ENCODE results near the gene PICALM. TPM values are rescaled to one million over a fixed set of nuclear protein-coding genes. Genes with fewer than 3 reads are reported as not detected.
"Not testable (repeated sequence)": the region's sequence is repeated elsewhere in the genome, so short reads cannot be mapped to it uniquely, and the experiment has no call there.

Gene PICALM
- polyA plus RNA-seq, 2 of the 4 experiments (the other 2 are of a cell fraction) = 113 to 195 TPM

DNA sequence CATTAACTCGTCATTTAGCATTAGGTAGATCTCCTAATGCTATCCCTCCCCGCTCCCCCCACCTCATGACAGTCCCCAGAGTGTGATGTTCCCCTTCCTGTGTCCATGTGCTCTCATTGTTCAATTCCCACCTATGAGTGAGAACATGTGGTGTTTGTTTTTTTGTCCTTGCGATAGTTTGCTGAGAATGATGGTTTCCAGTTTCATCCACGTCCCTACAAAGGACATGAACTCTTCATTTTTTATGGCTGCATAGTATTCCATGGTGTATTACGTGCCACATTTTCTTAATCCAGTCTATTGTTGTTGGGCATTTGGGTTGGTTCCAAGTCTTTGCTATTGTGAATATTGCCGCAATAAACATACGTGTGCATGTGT lies 116.8 kb downstream of the PICALM start:
- peaks cover 18% of the 10 kb centered on the region for H3K4me1 ChIP-seq
- ATAC-seq; CTCF ChIA-PET; POLR2A ChIA-PET; H3K4me3 ChIP-seq; H3K27ac ChIP-seq; DNase-seq (ENCODE audit: low read depth in 1 of 2, low spot score in 1 of 2); FAIRE-seq; H3K4me2 ChIP-seq; H3K9me3 ChIP-seq: not testable (repeated sequence)
- 79% methylated on average over 7 of the region's 7 CpGs for WGBS (ENCODE audit: missing lambda C conversion rate)

DNA sequence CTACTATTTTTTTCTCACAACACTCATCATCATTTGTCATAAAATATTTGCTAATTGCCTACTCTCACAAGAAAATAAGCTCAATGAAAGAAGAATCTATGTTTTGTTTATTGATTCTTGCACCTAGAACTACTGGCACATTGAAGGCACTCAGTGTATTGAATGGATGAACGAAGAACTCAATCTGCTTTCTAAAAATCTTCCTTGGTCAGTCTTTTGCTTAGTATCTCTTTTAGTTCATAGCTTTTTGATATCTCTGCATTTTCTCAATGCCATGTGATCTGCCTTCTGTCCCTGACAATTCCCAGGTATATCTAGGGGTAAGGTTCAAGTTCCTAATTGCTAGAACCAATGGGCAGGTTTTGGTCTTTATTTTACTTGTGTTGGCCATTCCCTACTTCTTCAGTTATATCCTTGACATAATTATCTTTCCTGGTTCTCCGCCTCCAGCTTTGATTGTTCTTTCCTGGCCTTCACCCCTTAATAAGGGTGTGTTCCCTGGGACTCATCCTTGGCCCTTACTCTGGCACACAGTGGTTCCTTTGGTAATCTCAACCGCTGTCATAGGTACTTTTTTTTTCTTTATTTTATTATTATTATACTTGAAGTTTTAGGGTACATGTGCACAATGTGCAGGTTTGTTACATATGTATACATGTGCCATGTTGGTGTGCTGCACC lies 117.3 kb downstream of the PICALM start:
- ATAC-seq = no peak
- CTCF ChIA-PET = no interaction called here
- 99% methylated on average over 3 of the region's 3 CpGs for WGBS (ENCODE audit: missing lambda C conversion rate)

DNA sequence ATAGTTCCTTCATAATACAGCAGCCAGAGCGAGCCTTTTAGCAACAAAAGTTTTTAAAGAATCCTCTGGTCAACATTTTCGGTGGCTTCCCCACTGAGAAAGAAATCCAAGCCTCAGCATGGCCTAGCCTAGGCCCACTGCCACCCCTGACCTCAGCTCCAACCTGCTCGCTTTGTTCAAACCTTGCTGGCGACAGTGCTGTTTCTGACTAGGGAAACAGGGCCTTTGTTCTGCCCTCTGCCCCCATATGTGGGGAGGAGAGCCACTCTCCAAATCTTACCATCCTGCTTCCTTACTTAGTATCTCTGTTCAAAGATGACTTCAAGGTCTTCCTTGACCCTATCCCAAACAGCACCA lies 117.9 kb downstream of the PICALM start:
- no peak overlapping the region for H3K4me3 ChIP-seq
- ATAC-seq = peak; percentile 30 to 41; a peak in 3 of 6 replicates
- no peak for DNase-seq (ENCODE audit: low read depth in 1 of 2, low spot score in 1 of 2)
- no peak for TF ChIP-seq SREBF2 (IDR thresholded peaks at IDR 0.05)
- no peaks in the 10 kb centered on the region for H3K9me3 ChIP-seq
- no peak overlapping the region for H3K27ac ChIP-seq
- H3K4me2 ChIP-seq = no peak overlapping the region
- 93% methylated on average over 4 of the region's 4 CpGs for WGBS (ENCODE audit: missing lambda C conversion rate)
- no peak for FAIRE-seq
- ChIA-PET POLR2A (interaction anchor here (0.6 kb wide), 1 partner anchor 312 kb away, joined by 3 read pairs; no protein-coding TSS in a partner anchor), CTCF (no interaction called here)
- peaks cover 18% of the 10 kb centered on the region for H3K4me1 ChIP-seq

More for the DNA sequence above, 117.3 kb downstream of the PICALM start:
- Histone ChIP-seq H3K9me3 (no peaks in the 10 kb centered on the region), H3K4me1 (peaks cover 18% of the 10 kb centered on the region), H3K27ac (no peak overlapping the region), H3K4me2 (no peak overlapping the region), H3K4me3 (no peak overlapping the region)
- DNase-seq (ENCODE audit: low read depth in 1 of 2, low spot score in 1 of 2) (no peak), FAIRE-seq (no peak)
- TF ChIP-seq NFE2L2 (conservative IDR thresholded peaks at IDR 0.05; ENCODE audit: low read length) (no peak), MAFK (IDR thresholded peaks at IDR 0.05; ENCODE audit: partially characterized antibody) (no peak), SMC3 (IDR thresholded peaks at IDR 0.05) (no peak), KDM5A (IDR thresholded peaks at IDR 0.05) (no peak)
- POLR2A ChIA-PET = interaction anchor here (0.6 kb wide), 1 partner anchor 311 kb away, joined by 3 read pairs; no protein-coding TSS in a partner anchor

DNA sequence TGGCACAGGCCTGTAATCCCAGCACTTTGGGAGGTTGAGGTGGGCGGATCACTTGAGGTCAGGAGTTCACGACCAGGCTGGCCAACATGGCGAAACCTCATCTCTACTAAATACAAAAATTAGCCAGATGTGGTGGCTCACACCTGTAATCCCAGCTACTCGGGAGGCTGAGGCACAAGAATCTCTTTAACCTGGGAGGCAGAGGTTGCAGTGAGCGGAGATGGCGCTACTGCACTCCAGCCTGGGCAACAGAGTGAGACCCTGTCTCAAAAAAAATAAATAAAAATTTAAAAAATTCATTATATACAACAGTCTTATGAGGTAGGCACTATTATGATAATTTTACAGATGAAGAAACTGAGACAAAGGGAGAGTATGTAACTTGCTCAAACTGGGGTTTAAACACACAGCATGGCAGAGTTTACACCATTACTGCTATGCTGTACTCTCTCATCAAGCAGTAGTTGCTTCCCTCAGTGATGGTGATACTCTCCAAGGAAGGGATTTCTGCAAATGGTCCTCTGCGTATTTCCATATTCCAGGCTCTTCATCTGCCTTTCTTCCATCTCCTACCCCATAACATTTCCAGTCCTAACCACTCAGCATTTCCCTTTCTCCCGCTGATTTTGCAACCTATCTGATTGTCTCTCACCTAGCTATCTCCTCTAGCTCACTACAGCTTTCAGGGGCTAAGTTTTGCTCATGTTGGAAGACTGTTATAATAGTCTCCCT lies 118.4 kb downstream of the PICALM start:
- TF ChIP-seq, protein P1, sequence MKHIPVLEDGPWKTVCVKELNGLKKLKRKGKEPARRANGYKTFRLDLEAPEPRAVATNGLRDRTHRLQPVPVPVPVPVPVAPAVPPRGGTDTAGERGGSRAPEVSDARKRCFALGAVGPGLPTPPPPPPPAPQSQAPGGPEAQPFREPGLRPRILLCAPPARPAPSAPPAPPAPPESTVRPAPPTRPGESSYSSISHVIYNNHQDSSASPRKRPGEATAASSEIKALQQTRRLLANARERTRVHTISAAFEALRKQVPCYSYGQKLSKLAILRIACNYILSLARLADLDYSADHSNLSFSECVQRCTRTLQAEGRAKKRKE (CRISPR knock-in tag; IDR thresholded peaks at IDR 0.05; ENCODE audit: low read depth) = no peak
- Histone ChIP-seq H3K9me3 (no peaks in the 10 kb centered on the region), H3K4me1 (peaks cover 15% of the 10 kb centered on the region), H3K27ac (no peak overlapping the region), H3K4me3 (no peak overlapping the region), H3K4me2 (no peak overlapping the region)
- ChIA-PET POLR2A (interaction anchor here (0.6 kb wide), 1 partner anchor 312 kb away, joined by 3 read pairs; no protein-coding TSS in a partner anchor), CTCF (no interaction called here)
- peak; percentile 3 to 37; a peak in 3 of 6 replicates for ATAC-seq
- no peak for FAIRE-seq
- DNase-seq (ENCODE audit: low read depth in 1 of 2, low spot score in 1 of 2) = no peak
- WGBS (ENCODE audit: missing lambda C conversion rate) = 93% methylated on average over 8 of the region's 8 CpGs

DNA sequence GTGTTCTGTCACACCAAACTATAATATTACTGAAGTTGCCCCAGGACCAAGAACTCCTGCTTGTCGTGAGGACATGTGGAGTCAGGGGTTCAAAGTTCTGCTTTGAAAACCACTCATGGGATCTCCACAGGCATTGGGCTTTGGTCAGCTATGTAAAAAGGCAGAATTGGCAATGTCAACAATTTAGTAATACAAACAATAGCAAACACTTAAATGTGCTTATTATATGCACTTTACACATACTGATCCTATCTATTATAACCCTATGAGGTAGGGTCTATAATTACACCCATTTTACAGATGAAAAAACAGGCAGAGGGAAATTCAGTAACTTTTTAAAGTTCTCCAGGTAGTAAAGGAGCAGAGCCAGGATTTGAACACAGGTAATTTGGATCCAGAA lies 119.1 kb downstream of the PICALM start:
- Histone ChIP-seq H3K4me1 (peaks cover 14% of the 10 kb centered on the region), H3K4me3 (no peak overlapping the region), H3K9me3 (no peaks in the 10 kb centered on the region), H3K4me2 (no peak overlapping the region), H3K27ac (no peak overlapping the region)
- POLR2A ChIA-PET = no interaction called here
- ATAC-seq = no peak
- WGBS (ENCODE audit: missing lambda C conversion rate) = 75% methylated on average over 1 of the region's 1 CpG
- DNase-seq (ENCODE audit: low read depth in 1 of 2, low spot score in 1 of 2) = no peak
- CTCF ChIA-PET = interaction anchor here (1.9 kb wide), 1 partner anchor 95 kb away, joined by 9 read pairs; the partner anchor contains the start of gene CCDC83
- TF ChIP-seq NR3C1 (IDR thresholded peaks at IDR 0.05) (no peak), MYC (IDR thresholded peaks at IDR 0.05; ENCODE audit: borderline replicate concordance, low read length) (no peak), RCOR1 (IDR thresholded peaks at IDR 0.05; ENCODE audit: low read depth, low read length) (no peak), POLR2A (IDR thresholded peaks at IDR 0.05; ENCODE audit: low read length) (no peak), ZSCAN20 (CRISPR knock-in tag; IDR thresholded peaks at IDR 0.05) (no peak), NFE2L2 (conservative IDR thresholded peaks at IDR 0.05; ENCODE audit: low read length) (no peak)
- TF ChIP-seq, protein P2, sequence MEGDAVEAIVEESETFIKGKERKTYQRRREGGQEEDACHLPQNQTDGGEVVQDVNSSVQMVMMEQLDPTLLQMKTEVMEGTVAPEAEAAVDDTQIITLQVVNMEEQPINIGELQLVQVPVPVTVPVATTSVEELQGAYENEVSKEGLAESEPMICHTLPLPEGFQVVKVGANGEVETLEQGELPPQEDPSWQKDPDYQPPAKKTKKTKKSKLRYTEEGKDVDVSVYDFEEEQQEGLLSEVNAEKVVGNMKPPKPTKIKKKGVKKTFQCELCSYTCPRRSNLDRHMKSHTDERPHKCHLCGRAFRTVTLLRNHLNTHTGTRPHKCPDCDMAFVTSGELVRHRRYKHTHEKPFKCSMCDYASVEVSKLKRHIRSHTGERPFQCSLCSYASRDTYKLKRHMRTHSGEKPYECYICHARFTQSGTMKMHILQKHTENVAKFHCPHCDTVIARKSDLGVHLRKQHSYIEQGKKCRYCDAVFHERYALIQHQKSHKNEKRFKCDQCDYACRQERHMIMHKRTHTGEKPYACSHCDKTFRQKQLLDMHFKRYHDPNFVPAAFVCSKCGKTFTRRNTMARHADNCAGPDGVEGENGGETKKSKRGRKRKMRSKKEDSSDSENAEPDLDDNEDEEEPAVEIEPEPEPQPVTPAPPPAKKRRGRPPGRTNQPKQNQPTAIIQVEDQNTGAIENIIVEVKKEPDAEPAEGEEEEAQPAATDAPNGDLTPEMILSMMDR (IDR thresholded peaks at IDR 0.05) = no peak
- TF ChIP-seq, protein P1 (CRISPR knock-in tag; IDR thresholded peaks at IDR 0.05; ENCODE audit: low read depth) = no peak
- no peak for FAIRE-seq

Measured in A549 (cell line).